Endothelial cell of umbilical vein (primary cell): ENCODE data around the gene GULP1. TPM values are rescaled to one million over a fixed set of nuclear protein-coding genes. Genes with fewer than 3 reads are reported as not detected.

Experiments used
- BruUV-seq: library from RNA; stranded (reverse); fragments of 400-500 nt; replicated peaks from 2 replicates; lab custom pipeline; 2021; lab: Mats Ljungman, UMichigan
- CTCF ChIA-PET: fragments of 300-600, 350-600 bp; sonication (Branson Sonifier 250); formaldehyde crosslinking; loops from one replicate; lab custom pipeline; 2021; ENCODE audit warnings: antibody characterized with exemption, inconsistent platforms; lab: Charles Lee
- POLR2A ChIA-PET: fragments of 300-600, 350-600 bp; sonication (Branson Sonifier 250); formaldehyde crosslinking; loops from one replicate; lab custom pipeline; 2021; ENCODE audit warnings: antibody characterized with exemption, inconsistent platforms; lab: Charles Lee
- DNase-seq: peaks from one replicate; pipeline ENCODE4 v3.0.0-alpha.2; 2011; ENCODE audit warnings: low read depth, low spot score
- FAIRE-seq: peaks from 2 replicates; lab custom pipeline; 2011; peaks lifted over from hg19 to GRCh38; lab: Jason Lieb, UNC
- H2AFZ ChIP-seq: 2 replicates; pipeline ENCODE4 v1.6.0; 2012; ENCODE audit warnings: low read depth, low read length, control low read depth, inconsistent platforms
- H3K27ac ChIP-seq: 2 replicates; pipeline ENCODE4 v1.5.1; 2011; ENCODE audit warnings: low read depth, mild to moderate bottlenecking, control low read depth, low read length, moderate library complexity; ENCODE audit not compliant: insufficient read depth
- H3K27me3 ChIP-seq, 2 experiments: 2 replicates each; pipeline versions ENCODE4 v1.6.0 to v1.6.1; 2011; ENCODE audit warnings: low read length in 2 of 2, mixed read lengths in 1 of 2; ENCODE audit not compliant: control insufficient read depth in 2 of 2, insufficient read depth in 2 of 2
- H3K36me3 ChIP-seq, 2 experiments: 2 replicates in 1 of 2; 3 replicates in 1 of 2; pipeline ENCODE4 v1.5.1; 2011; ENCODE audit warnings: low read length in 2 of 2, mild to moderate bottlenecking in 1 of 2, moderate library complexity in 1 of 2; ENCODE audit not compliant: control insufficient read depth in 2 of 2, insufficient read depth in 2 of 2; ENCODE audit errors: extremely low read depth in 1 of 2
- H3K4me1 ChIP-seq: 3 replicates; pipeline ENCODE4 v1.5.1; 2011; ENCODE audit warnings: mild to moderate bottlenecking, low read length; ENCODE audit not compliant: control insufficient read depth, insufficient read depth; ENCODE audit errors: extremely low read depth
- H3K4me2 ChIP-seq: 2 replicates; pipeline ENCODE4 v1.6.1; 2011; ENCODE audit warnings: low read length, control low read depth, mixed read lengths; ENCODE audit not compliant: insufficient read depth
- H3K4me3 ChIP-seq, 3 experiments: fragments of 200-600 bp in 1 of 3; sonication (generic), shearing (Covaris generic) in 1 of 3; replicated peaks in 1 of 3; 2 replicates each; pipeline ENCODE4 v1.5.1; 2011 to 2016; ENCODE audit warnings: control low read depth in 3 of 3, low read length in 3 of 3, mild to moderate bottlenecking in 2 of 3, inconsistent platforms in 1 of 3, low read depth in 1 of 3, moderate library complexity in 1 of 3; ENCODE audit not compliant: insufficient read depth in 1 of 3
- H3K79me2 ChIP-seq: 2 replicates; pipeline ENCODE4 v1.6.0; 2012; ENCODE audit warnings: low read length, inconsistent platforms; ENCODE audit not compliant: control insufficient read depth, insufficient read depth
- H3K9ac ChIP-seq: replicated peaks from 2 replicates; pipeline ENCODE3; 2011; ENCODE audit warnings: low read length, control low read depth; ENCODE audit not compliant: insufficient read depth; ENCODE audit errors: extremely low read depth
- H3K9me1 ChIP-seq: replicated peaks from 3 replicates; pipeline ENCODE4 v1.6.0; 2011; ENCODE audit warnings: mild to moderate bottlenecking, low read length; ENCODE audit not compliant: control insufficient read depth, insufficient read depth; ENCODE audit errors: extremely low read depth
- H3K9me3 ChIP-seq: replicated peaks from 2 replicates; pipeline ENCODE4 v1.5.1; 2012; ENCODE audit warnings: low read length, inconsistent platforms; ENCODE audit not compliant: control insufficient read depth, insufficient read depth
- H4K20me1 ChIP-seq: replicated peaks from 2 replicates; pipeline ENCODE3; 2011; ENCODE audit warnings: mild to moderate bottlenecking, low read length; ENCODE audit not compliant: control insufficient read depth, insufficient read depth; ENCODE audit errors: extremely low read depth
- CTCF ChIP-seq, 2 donors: IDR thresholded peaks; 1 replicate in 1 of 2; 2 replicates in 1 of 2; pipeline ENCODE4 v1.5.1; 2011; ENCODE audit warnings: low read length in 2 of 2, mild to moderate bottlenecking in 2 of 2, moderate library complexity in 2 of 2, control low read depth in 1 of 2, inconsistent platforms in 1 of 2, low read depth in 1 of 2; ENCODE audit not compliant: insufficient read depth in 1 of 2; ENCODE audit errors: extremely low read depth in 1 of 2
- EZH2 ChIP-seq: IDR thresholded peaks from 2 replicates; pipeline ENCODE4 v1.6.1; 2012; ENCODE audit warnings: borderline replicate concordance, low read depth, mild to moderate bottlenecking, moderate library complexity, low read length, inconsistent platforms; ENCODE audit not compliant: severe bottlenecking
- FOS ChIP-seq: IDR thresholded peaks from 2 replicates; pipeline ENCODE4 v1.6.1; 2011; ENCODE audit warnings: mild to moderate bottlenecking, low read length, moderate library complexity, borderline replicate concordance; ENCODE audit not compliant: insufficient read depth
- GATA2 ChIP-seq: IDR thresholded peaks from 2 replicates; pipeline ENCODE4 v1.7.0; 2011; ENCODE audit warnings: low read depth, mild to moderate bottlenecking, moderate library complexity, mixed read lengths, low read length; ENCODE audit not compliant: insufficient read length, insufficient read depth
- JUN ChIP-seq: IDR thresholded peaks from 2 replicates; pipeline ENCODE4 v1.6.1; 2011; ENCODE audit warnings: borderline replicate concordance, low read depth; ENCODE audit not compliant: insufficient read length, insufficient read depth
- MAX ChIP-seq: IDR thresholded peaks from 2 replicates; pipeline ENCODE4 v1.6.1; 2011; ENCODE audit not compliant: insufficient read depth, insufficient read length
- MYC ChIP-seq: IDR thresholded peaks from one replicate; pipeline ENCODE4 v1.6.1; 2011; ENCODE audit warnings: mild to moderate bottlenecking, low read depth, low read length
- POLR2A ChIP-seq: IDR thresholded peaks from 2 replicates; pipeline ENCODE4 v1.6.1; 2012; ENCODE audit warnings: low read depth, mild to moderate bottlenecking, control low read depth, low read length
- POLR2AphosphoS5 ChIP-seq: IDR thresholded peaks from 2 replicates; pipeline ENCODE4 v1.6.1; 2012; ENCODE audit warnings: low read depth, mild to moderate bottlenecking, control low read depth, low read length, moderate library complexity; ENCODE audit not compliant: insufficient read depth
- dilution Hi-C: fragments of 300-500 bp; cut with MboI; formaldehyde crosslinking; loops from one replicate; pipeline ENCODE4 v1.15.0; 2019; ENCODE audit warnings: low sequenced_read_pairs; ENCODE audit not compliant: extremely low pct_ligation_motif_present
- intact Hi-C: fragments of 100-400 bp; cut with micrococcal nuclease; formaldehyde crosslinking; loops from one replicate; pipeline ENCODE4 v1.10.0; 2022
- polyA plus RNA-seq, 4 experiments: library from polyadenylated mRNA; depleted of rRNA in 3 of 4; stranded (reverse) in 3 of 4; unstranded in 1 of 4; fragments of >200 nt; gene quantifications; 2 replicates each; pipeline versions ENCODE4 v1.2.1 to v1.2.3, GENCODE V29; 2011 to 2012; ENCODE audit warnings: missing spikeins in 1 of 4
- total RNA-seq: library from RNA; stranded (reverse); gene quantifications from 2 replicates; pipeline ENCODE4 v1.2.3, GENCODE V29; 2021

Gene GULP1
- total and polyA plus RNA-seq, 2 donors (not counting 3 experiments of a cell fraction or from before 2014, with no cell fraction given) = 24.4 to 53.8 TPM

- H3K27ac ChIP-seq = no peak overlapping the region
- H2AFZ ChIP-seq = no peak overlapping the region
- no peaks in the 10 kb centered on the region for H3K9me1 ChIP-seq
- no peak overlapping the region for H3K4me2 ChIP-seq
- H3K4me1 ChIP-seq = no peaks in the 10 kb centered on the region
- POLR2A ChIA-PET = no interaction called here
- BruUV-seq = no TSS peak
- CTCF ChIA-PET = no interaction called here
- no peaks in the 10 kb centered on the region for H3K27me3 ChIP-seq
- H3K9ac ChIP-seq = no peak overlapping the region
- intact Hi-C loops = no loop called here
- H3K79me2 ChIP-seq = no peaks in the 10 kb centered on the region
- FAIRE-seq (no peak), DNase-seq (no peak)
- dilution Hi-C loops = no loop called here
- H4K20me1 ChIP-seq = no peaks in the 10 kb centered on the region
- H3K9me3 ChIP-seq = no peaks in the 10 kb centered on the region
- TF ChIP-seq POLR2A = no peak
- TF ChIP-seq MYC = no peak
- TF ChIP-seq FOS = no peak
- TF ChIP-seq EZH2 = no peak
- no peak for TF ChIP-seq JUN
- no peaks in the 10 kb centered on the region for H3K36me3 ChIP-seq
- H3K4me3 ChIP-seq = no peak overlapping the region
Observed at GRCh38 chr2:188601391-188601790, 309.7 kb downstream of the GULP1 start.

- intact Hi-C loops (no loop called here), dilution Hi-C loops (no loop called here)
- H3K36me3 ChIP-seq = no peaks in the 10 kb centered on the region
- H3K4me1 ChIP-seq = no peaks in the 10 kb centered on the region
- H3K9me3 ChIP-seq = no peaks in the 10 kb centered on the region
- H4K20me1 ChIP-seq = no peaks in the 10 kb centered on the region
- no peaks in the 10 kb centered on the region for H3K27me3 ChIP-seq
- H3K4me3 ChIP-seq = no peak overlapping the region
- H3K27ac ChIP-seq = no peak overlapping the region
- DNase-seq (no peak), FAIRE-seq (no peak)
- no peak overlapping the region for H2AFZ ChIP-seq
- TF ChIP-seq MYC (no peak), POLR2AphosphoS5 (no peak), MAX (no peak), POLR2A (no peak), EZH2 (no peak), GATA2 (no peak), JUN (no peak), CTCF (IDR thresholded peaks at IDR 0.05; ENCODE audit: extremely low read depth in 1 of 2, insufficient read depth in 1 of 2, low read depth in 1 of 2, low read length in 2 of 2) (no peak), FOS (no peak)
- POLR2A ChIA-PET = no interaction called here
- BruUV-seq = no TSS peak
- H3K9me1 ChIP-seq = no peaks in the 10 kb centered on the region
- no peaks in the 10 kb centered on the region for H3K79me2 ChIP-seq
- H3K4me2 ChIP-seq = no peak overlapping the region
- CTCF ChIA-PET = no interaction called here
- no peak overlapping the region for H3K9ac ChIP-seq
Observed at GRCh38 chr2:188601927-188602326, 310.3 kb downstream of the GULP1 start.
